NCI-H460 (cell line): Measurements from ENCODE around the gene NBPF12. TPM values are rescaled to one million over a fixed set of nuclear protein-coding genes. Genes with fewer than 3 reads are reported as not detected.
"Not testable (repeated sequence)": the region's sequence is repeated elsewhere in the genome, so short reads cannot be mapped to it uniquely, and the experiment has no call there.

ENCODE experiments used
- DNase-seq: peaks from one replicate; pipeline ENCODE4 v3.0.0-alpha.2; 2016; ENCODE audit warnings: low read depth; ENCODE audit errors: extremely low read depth
- total RNA-seq: library from RNA; depleted of rRNA; stranded (reverse); fragments of >200 nt; shearing (Covaris generic); gene quantifications from 2 replicates; pipeline ENCODE4 v1.2.3, GENCODE V29; 2014; rRNA removed

Gene NBPF12
- total RNA-seq, 1 experiment from 2014 or later, result 6.4 TPM

DNA sequence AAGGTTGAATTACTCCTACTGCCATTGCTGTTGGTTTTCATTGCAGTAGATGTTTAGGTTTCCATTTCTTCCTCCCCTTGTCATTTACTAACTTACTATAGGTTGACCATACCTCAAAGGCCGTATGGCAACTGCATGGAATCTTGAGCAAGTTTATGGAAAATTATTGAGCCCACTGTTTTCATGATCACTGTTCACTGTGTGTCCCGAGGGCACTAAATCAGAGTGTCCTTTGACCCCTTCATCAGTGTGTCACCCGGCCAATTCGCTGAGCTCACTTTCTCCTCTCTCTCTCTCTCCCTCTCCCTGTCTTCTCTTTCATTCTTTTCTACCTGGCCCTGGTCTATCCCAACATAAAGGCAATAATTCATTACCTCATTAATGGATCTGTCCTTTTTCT is 47.7 kb downstream of the NBPF12 start:
- DNase-seq, result not testable (repeated sequence)

DNA sequence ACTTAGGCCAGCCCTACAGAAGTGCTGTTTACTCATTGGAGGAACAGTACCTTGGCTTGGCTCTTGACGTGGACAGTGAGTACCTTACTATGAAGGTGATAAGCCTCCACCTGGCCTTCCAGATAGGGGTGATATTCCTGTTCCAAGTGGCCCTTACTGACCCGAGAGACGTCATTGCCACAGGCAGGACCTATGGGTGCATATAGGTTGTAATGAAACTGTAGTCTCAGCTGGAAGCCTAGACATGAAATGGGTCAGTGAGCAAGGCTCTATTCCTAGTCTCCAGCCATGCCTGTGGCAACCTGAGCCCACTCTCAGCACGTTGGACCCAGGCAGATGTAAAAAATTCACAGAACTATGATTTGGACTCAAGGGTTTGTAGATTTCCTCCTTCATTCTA is 48.3 kb downstream of the NBPF12 start:
- DNase-seq, result not testable (repeated sequence)

DNA sequence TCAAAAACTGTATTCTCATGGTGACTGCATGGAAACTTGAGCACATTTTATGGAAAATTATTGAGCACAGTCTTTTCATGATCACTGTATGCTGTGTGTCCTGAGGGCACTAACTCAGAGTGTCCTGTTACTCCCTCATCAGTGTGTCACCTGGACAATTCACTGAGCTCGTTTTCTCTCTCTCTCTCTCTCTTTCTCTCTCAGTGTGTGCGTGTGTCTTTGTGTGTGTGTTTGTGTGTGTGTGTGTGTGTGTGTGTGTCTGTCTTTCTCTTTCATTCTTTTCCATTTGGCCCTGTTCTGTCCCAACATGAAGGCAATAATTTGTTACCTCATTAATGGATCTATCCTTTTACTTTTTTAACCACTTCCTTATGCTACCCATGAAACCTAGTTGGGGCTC is 49.4 kb downstream of the NBPF12 start:
- DNase-seq, result not testable (repeated sequence)

DNA sequence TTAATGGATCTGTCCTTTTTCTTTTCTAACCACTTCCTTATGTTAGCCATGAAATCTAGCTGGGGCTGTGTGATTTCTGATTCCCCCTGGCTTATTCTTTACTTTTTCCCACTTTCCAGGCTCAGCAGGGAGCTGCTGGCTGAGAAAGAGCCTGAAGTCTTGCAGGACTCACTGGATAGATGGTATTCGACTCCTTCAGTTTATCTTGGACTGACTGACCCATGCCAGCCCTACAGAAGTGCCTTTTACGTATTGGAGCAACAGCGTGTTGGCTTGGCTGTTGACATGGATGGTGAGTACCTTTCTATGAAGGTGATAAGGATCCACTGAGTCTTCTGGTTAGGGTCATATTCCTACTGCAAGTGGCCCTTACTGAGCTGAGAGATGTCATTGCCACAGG is 51.3 kb downstream of the NBPF12 start:
- not testable (repeated sequence) for DNase-seq

DNA sequence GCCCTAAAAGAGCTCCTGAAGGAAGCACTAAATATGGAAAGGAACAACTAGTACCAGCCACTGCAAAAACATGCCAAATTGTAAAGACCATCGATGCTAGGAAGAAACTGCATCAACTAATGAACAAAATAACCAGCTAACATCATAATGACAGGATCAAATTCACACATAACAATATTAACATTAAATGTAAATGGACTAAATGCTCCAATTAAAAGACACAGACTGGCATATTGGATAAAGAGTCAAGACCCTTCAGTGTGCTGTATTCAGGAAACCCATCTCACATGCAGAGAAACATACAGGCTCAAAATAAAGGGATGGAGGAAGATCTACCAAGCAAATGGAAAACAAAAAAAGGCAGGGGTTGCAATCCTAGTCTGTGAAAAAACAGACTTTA is 70.4 kb downstream of the NBPF12 start:
- not testable (repeated sequence) for DNase-seq

DNA sequence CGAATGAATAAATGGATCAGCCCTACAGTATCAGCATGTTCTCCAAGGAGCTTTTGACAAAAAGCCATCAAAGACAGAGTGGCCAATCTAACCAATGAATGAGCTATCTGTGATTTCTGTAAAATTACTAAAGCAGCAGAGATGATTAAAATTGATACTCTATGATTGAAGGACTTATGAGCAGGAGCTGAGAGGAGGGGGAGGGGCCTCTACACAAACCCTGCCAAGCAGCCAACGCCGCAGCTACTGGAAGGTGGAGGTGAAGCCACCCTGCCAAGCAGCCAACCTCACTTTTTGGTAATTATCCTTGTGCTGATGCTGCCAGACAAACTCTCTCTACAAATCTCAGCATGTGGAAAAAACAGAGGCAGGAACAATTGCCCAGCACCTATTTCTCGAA is 88.9 kb downstream of the NBPF12 start:
- DNase-seq, result not testable (repeated sequence)

DNA sequence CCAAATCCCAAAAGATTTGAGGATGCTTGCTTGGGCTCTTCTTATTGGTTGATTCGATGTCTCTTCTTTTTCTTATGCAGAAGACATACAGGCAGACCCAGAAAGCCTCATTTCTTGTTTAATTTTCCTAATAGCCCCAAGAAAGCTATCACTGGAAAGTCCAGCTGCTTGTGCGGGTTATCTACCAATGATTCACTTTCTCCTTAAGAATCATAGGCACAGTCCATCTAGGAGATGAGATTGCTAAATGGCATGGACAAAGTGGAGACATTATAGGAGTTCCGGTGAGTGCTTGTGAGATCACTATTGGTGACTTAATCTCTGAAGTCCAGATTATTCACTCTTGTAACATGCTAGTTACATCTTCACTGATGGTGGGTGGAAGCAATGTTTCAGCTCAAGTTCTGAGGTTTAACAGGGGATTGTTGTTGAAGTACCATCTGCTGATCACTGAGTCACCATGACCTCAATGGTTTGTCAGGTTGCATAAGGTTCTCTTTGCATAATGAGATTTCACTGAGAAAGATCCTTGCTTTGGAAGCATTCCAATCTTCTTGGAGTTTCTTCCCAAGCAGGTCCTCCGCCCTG is 92.0 kb downstream of the NBPF12 start:
- DNase-seq, result not testable (repeated sequence)

DNA sequence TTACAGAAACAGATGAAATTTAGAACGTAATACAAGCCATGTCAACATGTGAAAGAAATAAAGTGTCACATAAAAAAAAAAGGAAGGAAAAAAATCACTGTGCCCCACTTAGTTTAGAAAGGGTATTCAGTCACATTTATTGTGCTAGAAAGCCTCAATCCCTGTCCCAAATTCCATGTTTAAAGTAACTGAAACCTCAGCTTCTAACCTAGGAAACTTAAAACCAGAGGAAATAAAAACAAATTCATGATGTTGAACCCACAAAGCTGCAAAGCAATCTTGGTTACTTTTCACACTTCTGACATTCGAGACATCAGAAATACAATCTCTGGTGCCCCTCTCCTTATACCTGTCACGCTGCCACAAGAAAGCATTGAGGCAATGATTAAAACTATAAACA is 101.8 kb downstream of the NBPF12 start:
- no peak for DNase-seq

DNA sequence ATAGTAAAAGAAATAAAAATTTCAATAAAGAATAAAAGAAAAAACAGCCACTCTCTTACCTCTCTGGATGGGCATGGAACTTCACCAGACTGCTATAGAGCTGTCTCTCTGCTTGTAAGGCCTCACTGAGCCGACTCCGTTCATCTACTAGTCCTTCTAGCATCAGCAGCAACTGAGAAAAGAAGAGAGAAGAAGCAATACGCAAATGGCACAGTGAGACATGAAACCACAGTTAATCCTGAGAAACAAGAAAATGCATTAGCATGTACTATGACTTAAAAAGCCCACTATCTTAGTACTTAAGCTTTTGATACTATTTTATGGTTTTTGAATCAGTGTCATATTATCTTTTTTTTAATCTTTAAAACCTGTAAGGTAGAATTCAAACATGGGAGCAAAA is 104.8 kb downstream of the NBPF12 start:
- not testable (repeated sequence) for DNase-seq

DNA sequence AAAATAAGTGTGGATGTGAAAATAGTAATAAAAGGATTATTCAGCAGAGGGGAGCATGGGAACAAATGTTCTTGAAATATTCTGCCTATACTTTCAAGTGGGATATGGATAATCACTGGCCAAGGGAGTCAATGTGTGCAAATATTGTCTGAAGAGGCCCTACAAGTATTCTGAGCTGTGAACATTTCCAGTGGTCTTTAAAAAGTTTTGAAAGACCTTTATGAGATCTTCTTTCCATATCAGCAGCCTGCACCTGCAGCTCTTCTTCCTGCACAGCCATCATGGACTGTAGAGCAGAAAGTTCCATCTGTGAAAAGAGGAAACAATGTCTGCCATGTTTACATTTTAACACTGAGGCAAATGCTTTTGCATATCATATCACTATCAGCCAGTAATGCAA is 106.4 kb downstream of the NBPF12 start:
- not testable (repeated sequence) for DNase-seq

Other genes with a start within 250 kb of the NBPF12 start
- 43.3 and 51.6 TPM in 2 replicates for gene PRKAB2, start 234.1 kb downstream of the NBPF12 start, total RNA-seq